Stomach smooth muscle (tissue), 2 donors: ENCODE results near the gene SOX5.

Experiments used
- H3K27ac ChIP-seq: one replicate; pipeline ENCODE4 v1.7.0; 2013; ENCODE audit warnings: mild to moderate bottlenecking, low read length, inconsistent platforms
- H3K27me3 ChIP-seq, 2 donors: one replicate each; pipeline ENCODE4 v1.7.0; 2013; ENCODE audit warnings: low read length in 2 of 2; ENCODE audit not compliant: insufficient read depth in 2 of 2, control insufficient read depth in 1 of 2
- H3K36me3 ChIP-seq, 2 donors: one replicate each; pipeline ENCODE4 v1.7.0; 2013; ENCODE audit warnings: low read length in 2 of 2; ENCODE audit not compliant: control insufficient read depth in 2 of 2, insufficient read depth in 2 of 2
- H3K4me1 ChIP-seq: one replicate; pipeline ENCODE4 v1.7.0; 2013; ENCODE audit warnings: low read length; ENCODE audit not compliant: control insufficient read depth, insufficient read depth
- H3K4me3 ChIP-seq, 2 donors: one replicate each; pipeline ENCODE4 v1.7.0; 2013; ENCODE audit warnings: low read length in 2 of 2
- H3K9ac ChIP-seq, 2 donors: one replicate each; pipeline ENCODE4 v1.7.0; 2013; ENCODE audit warnings: low read length in 2 of 2, mild to moderate bottlenecking in 1 of 2
- H3K9me3 ChIP-seq, 2 donors: one replicate each; pipeline ENCODE4 v1.7.0; 2013; ENCODE audit warnings: low read length in 2 of 2; ENCODE audit not compliant: control insufficient read depth in 2 of 2
- donor health status: healthy.
- donor health status: Pancreatic carcinoma.

SOX5 gene

GRCh38 chr12:23581913-23582312 is 367.6 kb downstream of the SOX5 start:
- H3K9ac ChIP-seq = no peak overlapping the region
- H3K9me3 ChIP-seq = no peaks in the 10 kb centered on the region
- H3K27me3 ChIP-seq = no peaks in the 10 kb centered on the region
- no peak overlapping the region for H3K27ac ChIP-seq
- H3K4me1 ChIP-seq = no peaks in the 10 kb centered on the region
- no peak overlapping the region for H3K4me3 ChIP-seq
- no peaks in the 10 kb centered on the region for H3K36me3 ChIP-seq

GRCh38 chr12:23579257-23579656 is 370.2 kb downstream of the SOX5 start:
- no peaks in the 10 kb centered on the region for H3K4me1 ChIP-seq
- no peak overlapping the region for H3K9ac ChIP-seq
- no peaks in the 10 kb centered on the region for H3K27me3 ChIP-seq
- no peak overlapping the region for H3K4me3 ChIP-seq
- no peak overlapping the region for H3K27ac ChIP-seq
- no peaks in the 10 kb centered on the region for H3K36me3 ChIP-seq
- H3K9me3 ChIP-seq = no peaks in the 10 kb centered on the region

- Histone ChIP-seq H3K4me3 (no peak overlapping the region), H3K9me3 (no peaks in the 10 kb centered on the region), H3K9ac (no peak overlapping the region), H3K36me3 (no peaks in the 10 kb centered on the region), H3K27ac (no peak overlapping the region), H3K27me3 (no peaks in the 10 kb centered on the region), H3K4me1 (no peaks in the 10 kb centered on the region)
Measured at GRCh38 chr12:23576372-23576771, 373.1 kb downstream of the SOX5 start.

- Histone ChIP-seq H3K36me3 (no peaks in the 10 kb centered on the region), H3K4me3 (no peak overlapping the region), H3K27ac (no peak overlapping the region), H3K9ac (no peak overlapping the region), H3K27me3 (no peaks in the 10 kb centered on the region), H3K4me1 (no peaks in the 10 kb centered on the region), H3K9me3 (no peaks in the 10 kb centered on the region)
Measured at GRCh38 chr12:23569356-23569755, 380.1 kb downstream of the SOX5 start.

- Histone ChIP-seq H3K36me3 (peaks cover 0 to 2% of the 10 kb centered on the region in 2 donors), H3K9ac (no peak overlapping the region), H3K27ac (no peak overlapping the region), H3K4me3 (no peak overlapping the region), H3K4me1 (no peaks in the 10 kb centered on the region), H3K27me3 (no peaks in the 10 kb centered on the region), H3K9me3 (no peaks in the 10 kb centered on the region)
Measured at GRCh38 chr12:23566133-23566532, 383.3 kb downstream of the SOX5 start.

GRCh38 chr12:23564451-23565152 is 384.9 kb downstream of the SOX5 start:
- Histone ChIP-seq H3K4me3 (no peak overlapping the region), H3K27me3 (no peaks in the 10 kb centered on the region), H3K36me3 (peaks cover 0 to 2% of the 10 kb centered on the region in 2 donors), H3K27ac (no peak overlapping the region), H3K9me3 (no peaks in the 10 kb centered on the region), H3K4me1 (no peaks in the 10 kb centered on the region), H3K9ac (no peak overlapping the region)

GRCh38 chr12:23561364-23562345 is 387.8 kb downstream of the SOX5 start:
- no peak overlapping the region for H3K9ac ChIP-seq
- peaks cover 0 to 2% of the 10 kb centered on the region in 2 donors for H3K36me3 ChIP-seq
- no peaks in the 10 kb centered on the region for H3K27me3 ChIP-seq
- no peak overlapping the region for H3K27ac ChIP-seq
- no peaks in the 10 kb centered on the region for H3K4me1 ChIP-seq
- no peak overlapping the region for H3K4me3 ChIP-seq
- no peaks in the 10 kb centered on the region for H3K9me3 ChIP-seq

- Histone ChIP-seq H3K27me3 (no peaks in the 10 kb centered on the region), H3K9ac (no peak overlapping the region), H3K4me1 (no peaks in the 10 kb centered on the region), H3K4me3 (no peak overlapping the region), H3K9me3 (no peaks in the 10 kb centered on the region), H3K27ac (no peak overlapping the region), H3K36me3 (peaks cover 0 to 2% of the 10 kb centered on the region in 2 donors)
Measured at GRCh38 chr12:23560611-23561010, 388.9 kb downstream of the SOX5 start.

GRCh38 chr12:23559268-23559753 is 390.2 kb downstream of the SOX5 start:
- no peaks in the 10 kb centered on the region for H3K4me1 ChIP-seq
- H3K27ac ChIP-seq = no peak overlapping the region
- no peaks in the 10 kb centered on the region for H3K9me3 ChIP-seq
- no peaks in the 10 kb centered on the region for H3K27me3 ChIP-seq
- H3K9ac ChIP-seq = no peak overlapping the region
- H3K4me3 ChIP-seq = no peak overlapping the region
- peaks cover 0 to 2% of the 10 kb centered on the region in 2 donors for H3K36me3 ChIP-seq

- Histone ChIP-seq H3K4me3 (no peak overlapping the region), H3K36me3 (peaks cover 0 to 2% of the 10 kb centered on the region in 2 donors), H3K9ac (no peak overlapping the region), H3K9me3 (no peaks in the 10 kb centered on the region), H3K27ac (no peak overlapping the region), H3K27me3 (no peaks in the 10 kb centered on the region), H3K4me1 (no peaks in the 10 kb centered on the region)
Measured at GRCh38 chr12:23556661-23557060, 392.8 kb downstream of the SOX5 start.
